ENCODE results near the gene SCNN1A.

DNA sequence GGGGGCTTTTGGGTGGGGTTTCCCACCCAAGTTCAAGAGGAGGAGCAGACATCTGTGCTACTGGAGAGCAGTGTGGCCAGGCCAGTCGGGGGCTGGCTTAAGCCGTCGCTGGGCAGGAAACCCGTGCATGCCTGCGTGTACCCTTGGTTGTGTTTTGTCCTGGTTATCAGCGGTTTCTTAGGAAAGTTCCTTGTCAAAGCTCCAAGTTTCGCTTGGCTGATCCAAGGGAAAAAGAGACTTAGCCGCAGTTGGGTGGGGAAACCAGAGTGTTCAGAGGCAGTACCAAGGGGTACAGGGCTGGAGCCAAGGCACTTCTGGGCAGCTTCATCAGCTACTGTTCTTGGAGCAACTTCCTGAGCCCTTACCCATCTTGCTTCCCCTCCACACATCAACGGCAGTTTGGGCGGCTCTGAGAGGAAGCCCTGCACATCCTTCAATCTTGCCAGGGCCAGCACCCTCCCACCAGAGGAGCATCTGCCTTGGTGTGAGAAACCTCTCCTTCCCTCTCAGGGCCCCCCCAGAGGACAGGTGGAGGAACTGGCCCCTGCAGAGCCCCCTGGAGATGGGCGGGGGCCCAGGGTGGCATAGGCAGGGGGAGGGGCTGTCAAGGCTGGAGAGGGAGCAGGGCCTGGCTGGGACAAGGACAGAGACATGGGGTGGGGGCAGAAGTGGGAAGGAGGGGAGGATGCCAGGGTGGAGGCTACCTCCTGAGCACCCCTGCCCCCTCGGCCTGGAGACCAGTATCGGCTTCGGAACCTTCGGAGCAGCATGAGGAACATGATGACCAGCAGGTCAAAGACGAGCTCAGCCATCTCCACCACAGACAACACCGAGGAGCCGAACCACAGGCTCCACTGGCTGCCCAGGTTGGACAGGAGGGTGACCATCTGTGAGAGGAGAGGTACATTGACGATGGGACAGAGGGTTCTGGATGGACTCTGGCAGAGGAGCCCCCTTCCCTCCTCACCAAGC lies 27.7 kb downstream of the SCNN1A start:
- TF ChIP-seq, protein P1, sequence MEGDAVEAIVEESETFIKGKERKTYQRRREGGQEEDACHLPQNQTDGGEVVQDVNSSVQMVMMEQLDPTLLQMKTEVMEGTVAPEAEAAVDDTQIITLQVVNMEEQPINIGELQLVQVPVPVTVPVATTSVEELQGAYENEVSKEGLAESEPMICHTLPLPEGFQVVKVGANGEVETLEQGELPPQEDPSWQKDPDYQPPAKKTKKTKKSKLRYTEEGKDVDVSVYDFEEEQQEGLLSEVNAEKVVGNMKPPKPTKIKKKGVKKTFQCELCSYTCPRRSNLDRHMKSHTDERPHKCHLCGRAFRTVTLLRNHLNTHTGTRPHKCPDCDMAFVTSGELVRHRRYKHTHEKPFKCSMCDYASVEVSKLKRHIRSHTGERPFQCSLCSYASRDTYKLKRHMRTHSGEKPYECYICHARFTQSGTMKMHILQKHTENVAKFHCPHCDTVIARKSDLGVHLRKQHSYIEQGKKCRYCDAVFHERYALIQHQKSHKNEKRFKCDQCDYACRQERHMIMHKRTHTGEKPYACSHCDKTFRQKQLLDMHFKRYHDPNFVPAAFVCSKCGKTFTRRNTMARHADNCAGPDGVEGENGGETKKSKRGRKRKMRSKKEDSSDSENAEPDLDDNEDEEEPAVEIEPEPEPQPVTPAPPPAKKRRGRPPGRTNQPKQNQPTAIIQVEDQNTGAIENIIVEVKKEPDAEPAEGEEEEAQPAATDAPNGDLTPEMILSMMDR (conservative IDR thresholded peaks at IDR 0.05; ENCODE audit: low read depth, low read length): no peak
- TF ChIP-seq EZH2phosphoT487 (IDR thresholded peaks at IDR 0.05; ENCODE audit: borderline replicate concordance, low read length) (no peak), EZH2 (IDR thresholded peaks at IDR 0.05; ENCODE audit: low read length, unreplicated experiment) (no peak)

All from PC-3 (cell line).